ENCODE measurements around the gene DVL2.
A peak's percentile ranks its signal among the peaks of the same experiment; 100 is the strongest.
"Not testable (repeated sequence)": the region's sequence is repeated elsewhere in the genome, so short reads cannot be mapped to it uniquely, and the experiment has no call there.

Gene DVL2

DNA sequence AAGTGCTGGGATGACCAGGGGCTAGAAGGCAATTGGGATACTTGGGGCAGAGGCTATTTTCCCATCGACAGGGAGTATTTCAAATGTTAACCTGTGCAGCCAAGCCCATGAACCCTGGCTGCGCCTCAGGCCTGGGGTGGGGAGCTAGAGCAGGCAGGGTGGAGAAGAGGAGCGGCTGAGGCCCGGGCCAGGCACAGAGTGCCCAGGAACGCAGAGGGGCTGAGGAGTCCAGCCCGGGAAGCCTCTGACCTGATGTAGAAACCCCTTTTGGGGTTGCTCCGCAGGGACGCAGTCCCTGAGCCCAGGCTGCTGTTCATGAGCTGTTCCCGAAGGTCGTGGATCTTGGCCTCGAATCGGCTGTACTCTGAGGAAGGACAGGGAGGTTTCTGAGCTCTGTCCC is 38.3 kb downstream of the DVL2 start:
- no peak for DNase-seq

DNA sequence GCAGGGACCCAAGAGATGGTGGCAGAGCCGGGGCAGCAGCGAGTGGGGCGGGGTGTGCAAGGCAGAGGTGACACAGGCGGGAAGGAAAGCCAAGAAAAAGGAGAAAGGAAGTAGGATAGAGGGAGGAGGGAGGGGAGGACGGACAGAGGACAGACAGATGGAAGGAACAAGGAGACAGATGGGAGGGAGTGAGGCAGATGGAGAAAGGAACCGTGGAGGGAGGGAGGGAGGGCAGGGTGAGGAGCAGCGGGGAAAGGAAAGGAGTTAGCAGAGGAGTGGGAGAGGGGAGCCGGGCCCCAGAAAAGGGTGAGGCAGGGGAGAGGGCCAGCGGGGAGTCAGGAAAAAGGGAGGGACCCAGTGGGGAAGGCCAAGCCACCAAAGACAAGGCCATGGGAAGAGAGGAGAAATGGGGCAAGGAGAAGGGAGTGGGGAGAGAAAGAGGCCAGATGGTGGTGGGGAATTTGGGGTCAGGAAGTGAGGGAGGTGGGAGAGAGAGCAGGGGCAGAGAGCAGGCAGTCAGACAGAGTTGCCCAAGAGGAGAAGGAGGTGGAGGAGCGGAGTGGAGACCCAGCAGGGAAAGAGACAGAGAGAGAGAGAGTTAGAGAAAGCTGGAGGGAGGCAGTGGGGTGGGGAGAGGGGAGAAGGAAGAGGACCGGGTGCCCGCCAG is 41.9 kb downstream of the DVL2 start:
- DNase-seq = no peak

- DNase-seq = peak in 2 of 3 experiments; percentile 10 to 18
Observed at GRCh38 chr17:7191571-7192270, 42.6 kb downstream of the DVL2 start.

GRCh38 chr17:7191069-7191468 is 43.2 kb downstream of the DVL2 start:
- DNase-seq = no peak

GRCh38 chr17:7190276-7190917 is 43.9 kb downstream of the DVL2 start:
- DNase-seq = no peak

DNA sequence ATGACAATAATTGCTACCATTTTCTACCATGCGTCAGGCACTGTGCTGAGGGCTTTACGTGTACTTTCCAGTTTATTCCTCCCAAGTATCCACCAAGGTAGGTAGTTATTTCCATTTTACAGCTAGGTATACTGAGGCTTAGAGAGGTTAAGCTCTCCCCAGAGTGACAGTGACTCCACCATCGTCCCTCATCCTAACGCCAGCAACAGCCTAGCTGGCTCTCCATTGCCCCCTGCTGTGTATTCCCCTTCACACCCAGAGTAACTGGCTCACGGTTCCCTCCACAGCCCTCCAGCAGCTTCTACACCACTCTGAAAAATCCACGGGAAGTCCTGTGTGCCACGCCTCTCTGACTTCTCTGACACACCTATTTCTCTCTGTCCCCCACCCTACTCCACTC is 48.1 kb downstream of the DVL2 start:
- no peak for DNase-seq

GRCh38 chr17:7184647-7185046 is 49.7 kb downstream of the DVL2 start:
- DNase-seq = no peak

DNA sequence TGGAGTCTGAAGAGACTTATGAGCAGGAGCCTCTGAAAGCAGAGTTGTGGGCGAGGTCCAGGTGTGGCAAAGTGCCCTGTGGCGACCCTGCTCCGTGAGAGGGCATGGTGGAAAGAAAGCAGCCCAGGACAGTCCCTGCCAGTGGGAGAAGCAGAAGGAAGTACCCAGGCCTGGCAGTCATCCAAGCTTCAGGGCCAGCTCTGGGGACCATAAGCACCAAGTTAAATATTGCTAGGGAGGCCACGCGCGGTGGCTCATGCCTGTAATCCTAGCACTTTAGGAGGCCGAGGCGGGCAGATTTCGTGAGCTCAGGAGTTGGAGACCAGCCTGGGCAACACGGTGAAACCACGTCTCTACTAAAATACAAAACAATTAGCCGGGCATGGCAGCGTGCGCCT is 50.2 kb downstream of the DVL2 start:
- peak in 1 of 3 experiments; percentile 3 for DNase-seq

DNA sequence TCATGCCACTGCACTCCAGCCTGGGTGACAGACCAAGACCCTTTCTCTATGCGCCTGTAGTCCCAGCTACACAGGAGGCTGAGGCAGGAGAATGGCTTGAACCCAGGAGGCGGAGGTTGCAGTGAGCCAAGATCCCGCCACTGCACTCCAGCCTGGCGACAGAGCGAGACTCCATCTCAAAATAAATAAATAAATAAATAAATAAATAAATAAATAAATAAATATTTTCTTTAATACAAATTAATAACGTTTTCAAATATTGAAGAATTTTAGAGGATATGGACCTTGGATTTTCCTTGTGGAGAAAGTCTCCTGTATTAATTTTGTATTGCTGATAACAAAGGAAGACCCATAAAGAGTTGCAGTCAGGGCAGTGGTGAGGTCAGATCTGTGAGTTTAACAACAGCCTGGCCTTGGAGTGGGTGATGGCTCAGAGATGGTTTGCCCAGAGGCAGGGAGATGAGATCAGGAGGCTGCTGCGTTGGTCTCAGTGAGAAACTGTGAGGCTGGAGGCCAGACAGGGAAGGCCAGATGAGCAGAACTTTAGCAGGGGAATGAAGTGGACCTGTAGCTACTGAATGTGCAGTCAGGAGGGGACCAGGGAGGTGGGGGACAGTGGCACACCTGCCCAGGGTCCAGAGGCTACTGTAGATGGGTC is 50.8 kb downstream of the DVL2 start:
- DNase-seq = no peak

- DNase-seq = not testable (repeated sequence)
Observed at GRCh38 chr17:7182101-7182500, 52.2 kb downstream of the DVL2 start.

- DNase-seq = no peak
Observed at GRCh38 chr17:7179317-7180254, 54.7 kb downstream of the DVL2 start, which contains the start of gene ASGR1. Gene ASGR1, minus strand, starts transcription at chr17:7179370. Its CDS starts 807 bp downstream, at chr17:7178563.

GRCh38 chr17:7178973-7179316 is 55.4 kb downstream of the DVL2 start:
- no peak for DNase-seq

DNA sequence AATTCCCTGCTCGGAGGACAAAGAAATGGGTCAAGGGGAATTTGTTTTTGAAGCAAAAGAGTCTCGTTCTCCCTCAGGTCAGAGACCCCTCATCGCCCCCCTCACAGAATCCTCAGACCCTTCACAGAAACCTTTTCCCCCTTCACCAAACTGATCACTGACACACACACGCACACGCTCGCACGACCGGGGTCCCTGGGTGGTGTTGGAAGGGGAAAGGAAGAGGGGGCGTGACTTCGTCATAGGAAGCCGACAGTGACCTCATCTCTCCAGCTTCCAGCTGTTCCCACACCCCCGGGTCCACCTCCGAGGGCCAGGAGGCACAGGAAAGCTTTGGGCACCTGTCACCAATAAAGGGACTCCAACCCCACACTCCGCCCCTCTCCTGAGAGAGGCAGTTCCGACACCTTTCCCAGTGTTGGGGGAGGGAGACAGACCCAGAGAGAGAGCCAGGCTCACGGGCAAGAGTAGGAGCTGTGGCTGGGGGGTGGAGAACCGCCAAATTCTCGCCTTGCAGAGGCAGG is 56.3 kb downstream of the DVL2 start:
- peak; percentile 10 to 58 (median 50) for DNase-seq

GRCh38 chr17:7177191-7177953 is 56.9 kb downstream of the DVL2 start:
- DNase-seq = peak; percentile 50 to 78 (median 62)

DNA sequence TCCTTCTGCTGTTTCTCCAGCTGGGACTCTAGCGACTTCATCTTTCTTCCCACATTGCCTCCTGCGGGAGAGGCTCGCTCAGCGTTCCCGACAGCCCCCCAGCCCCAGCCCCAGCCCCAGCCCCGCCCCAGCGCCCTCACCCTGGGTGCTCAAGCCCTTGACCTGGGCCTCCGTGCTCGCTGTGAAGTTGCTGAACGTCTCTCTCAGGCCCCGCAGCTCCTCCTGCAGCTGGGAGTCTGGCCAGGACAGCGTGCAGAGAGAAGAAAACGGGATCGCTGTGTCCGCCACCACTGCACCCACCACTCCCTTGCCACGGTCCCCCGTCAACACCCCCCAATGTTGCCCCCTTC is 57.5 kb downstream of the DVL2 start:
- DNase-seq = peak in 2 of 3 experiments; percentile 16 to 41

- no peak for DNase-seq
Observed at GRCh38 chr17:7176107-7176840, 58.0 kb downstream of the DVL2 start.

Measured in NCI-H1417 (cell line).